ENCODE results near the gene ZNF70.

DNA sequence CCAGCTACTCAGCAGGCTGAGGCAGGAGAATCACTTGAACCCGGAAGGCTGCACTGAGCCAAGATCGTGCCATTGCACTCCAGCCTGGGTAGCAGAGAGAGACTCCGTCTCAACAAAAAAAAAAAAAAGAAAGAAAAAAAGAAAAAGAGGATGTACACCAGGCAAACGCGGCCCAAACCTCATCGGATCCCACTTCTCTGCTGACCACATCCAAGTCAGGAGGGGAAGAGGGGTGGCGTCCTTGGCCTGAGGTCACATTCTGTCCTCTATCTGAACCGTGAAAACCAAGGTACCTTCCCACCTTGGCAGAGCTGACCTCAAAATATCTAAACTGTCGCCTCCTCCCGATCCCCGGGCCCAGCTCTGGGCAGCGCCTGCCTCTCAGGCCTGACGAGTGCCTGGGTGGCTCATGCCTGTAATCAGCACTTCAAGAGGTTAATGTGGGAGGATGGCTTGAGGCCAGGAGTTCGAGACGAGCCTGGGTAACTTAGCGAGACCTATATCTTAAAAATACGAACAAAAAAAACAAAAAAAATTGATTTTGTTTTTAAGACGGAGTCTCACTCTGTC, 35.0 kb downstream of the ZNF70 start:
- TF ChIP-seq, protein P1, sequence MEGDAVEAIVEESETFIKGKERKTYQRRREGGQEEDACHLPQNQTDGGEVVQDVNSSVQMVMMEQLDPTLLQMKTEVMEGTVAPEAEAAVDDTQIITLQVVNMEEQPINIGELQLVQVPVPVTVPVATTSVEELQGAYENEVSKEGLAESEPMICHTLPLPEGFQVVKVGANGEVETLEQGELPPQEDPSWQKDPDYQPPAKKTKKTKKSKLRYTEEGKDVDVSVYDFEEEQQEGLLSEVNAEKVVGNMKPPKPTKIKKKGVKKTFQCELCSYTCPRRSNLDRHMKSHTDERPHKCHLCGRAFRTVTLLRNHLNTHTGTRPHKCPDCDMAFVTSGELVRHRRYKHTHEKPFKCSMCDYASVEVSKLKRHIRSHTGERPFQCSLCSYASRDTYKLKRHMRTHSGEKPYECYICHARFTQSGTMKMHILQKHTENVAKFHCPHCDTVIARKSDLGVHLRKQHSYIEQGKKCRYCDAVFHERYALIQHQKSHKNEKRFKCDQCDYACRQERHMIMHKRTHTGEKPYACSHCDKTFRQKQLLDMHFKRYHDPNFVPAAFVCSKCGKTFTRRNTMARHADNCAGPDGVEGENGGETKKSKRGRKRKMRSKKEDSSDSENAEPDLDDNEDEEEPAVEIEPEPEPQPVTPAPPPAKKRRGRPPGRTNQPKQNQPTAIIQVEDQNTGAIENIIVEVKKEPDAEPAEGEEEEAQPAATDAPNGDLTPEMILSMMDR (IDR thresholded peaks at IDR 0.05): no peak
- no peak for TF ChIP-seq POLR2A (IDR thresholded peaks at IDR 0.05)
- no peak for TF ChIP-seq EP300 (IDR thresholded peaks at IDR 0.05)

Data from gastroesophageal sphincter (tissue), 3 donors.